Fibroblast of upper back skin (primary cell): ENCODE data around the gene SLC35B4.
A peak's percentile ranks its signal among the peaks of the same experiment; 100 is the strongest.
"Not testable (repeated sequence)": the region's sequence is repeated elsewhere in the genome, so short reads cannot be mapped to it uniquely, and the experiment has no call there.

Experiments
- DNase-seq: peaks from one replicate; pipeline ENCODE4 v3.0.0-alpha.2; 2013

Gene SLC35B4

DNA sequence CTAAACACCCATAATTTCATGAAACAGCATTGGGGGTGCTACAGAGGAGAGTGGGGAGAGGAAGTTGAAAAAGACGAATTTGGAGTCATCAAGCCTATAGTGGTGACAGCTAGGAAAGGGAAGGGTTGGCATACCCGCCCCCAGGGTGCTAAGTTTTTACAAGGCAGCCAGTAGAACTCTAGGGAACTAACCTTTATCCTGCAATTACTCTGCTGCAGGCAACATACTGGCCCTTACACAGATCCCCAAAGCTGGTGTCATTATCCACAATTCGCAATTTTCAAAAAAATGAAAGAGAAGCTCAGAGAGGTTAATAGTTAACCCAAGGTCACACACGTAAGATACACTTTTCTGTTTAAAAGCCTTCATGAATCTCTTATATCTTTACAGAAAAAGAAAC lies 14.2 kb upstream of the SLC35B4 start:
- no peak for DNase-seq

DNA sequence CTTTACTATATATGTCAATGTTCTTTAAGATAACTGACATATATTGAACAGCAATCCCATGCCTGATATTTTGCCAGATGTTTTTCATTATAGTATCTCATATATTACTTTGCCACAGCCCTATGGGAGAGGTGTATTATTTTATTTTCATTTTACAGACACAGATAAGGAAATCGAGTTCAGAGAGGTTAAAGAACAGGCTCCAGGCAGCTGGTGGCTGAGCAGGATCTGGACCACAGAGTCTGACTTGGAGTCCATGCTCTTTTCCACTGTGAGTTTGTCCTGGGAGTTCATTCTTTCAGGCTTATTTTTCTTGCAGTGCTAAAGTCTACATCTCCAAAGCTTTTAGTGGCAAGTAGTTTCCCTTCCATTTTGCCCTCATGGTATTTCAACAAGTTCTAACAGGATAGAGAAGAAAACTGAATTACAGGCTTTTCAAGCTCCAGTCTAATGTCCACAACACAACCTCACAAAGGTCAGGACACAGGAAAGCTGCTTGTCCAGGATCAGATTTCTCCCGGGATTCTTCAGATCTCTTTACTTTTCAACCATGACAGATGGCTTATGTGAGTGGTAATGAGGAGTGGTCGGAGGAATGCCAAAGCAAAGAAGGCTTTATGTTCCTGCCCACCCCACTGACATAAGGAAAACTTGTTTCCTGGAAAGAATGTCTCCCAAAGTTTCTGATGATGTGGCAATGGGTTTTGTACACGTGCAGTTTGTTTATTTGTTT lies 13.1 kb upstream of the SLC35B4 start:
- DNase-seq: no peak

DNA sequence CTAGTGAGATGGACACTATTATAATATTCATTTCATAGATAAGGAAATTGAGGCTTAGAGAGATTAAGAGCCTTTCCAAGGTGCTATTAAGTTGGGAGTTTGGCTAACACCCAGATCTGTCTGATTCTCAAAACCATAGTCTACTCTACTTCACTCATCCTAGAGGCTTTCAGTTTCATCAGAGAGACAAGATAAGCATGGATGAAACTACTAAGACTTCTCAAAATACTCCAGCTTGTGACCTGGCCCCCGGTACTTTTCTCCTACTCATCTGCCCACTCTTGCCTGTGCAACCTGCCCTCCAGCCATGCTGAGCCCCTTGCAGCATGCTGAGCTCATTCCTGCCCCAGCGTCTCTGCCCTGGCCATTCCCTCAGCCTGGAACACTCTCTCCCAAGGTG lies 12.2 kb upstream of the SLC35B4 start:
- no peak for DNase-seq

DNA sequence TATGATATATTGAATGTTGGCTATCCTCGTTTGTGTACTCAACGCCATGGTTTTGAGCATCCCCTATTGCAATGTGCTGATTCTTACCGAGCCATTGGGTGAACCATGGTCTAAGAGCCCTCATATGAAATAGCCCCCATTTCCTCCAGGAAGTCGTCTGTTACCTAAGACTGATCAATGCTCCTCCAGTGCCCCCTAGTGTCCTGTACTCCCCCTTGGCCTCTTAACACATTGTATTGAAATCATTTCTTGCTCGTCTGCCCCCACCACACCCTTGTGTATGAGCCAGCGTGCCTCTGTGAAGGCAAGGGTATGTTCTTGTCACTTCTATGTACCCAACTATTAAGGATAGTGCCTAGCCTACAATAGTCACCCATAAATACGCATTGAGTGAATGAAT lies 11.2 kb upstream of the SLC35B4 start:
- peak; percentile 51 for DNase-seq

DNA sequence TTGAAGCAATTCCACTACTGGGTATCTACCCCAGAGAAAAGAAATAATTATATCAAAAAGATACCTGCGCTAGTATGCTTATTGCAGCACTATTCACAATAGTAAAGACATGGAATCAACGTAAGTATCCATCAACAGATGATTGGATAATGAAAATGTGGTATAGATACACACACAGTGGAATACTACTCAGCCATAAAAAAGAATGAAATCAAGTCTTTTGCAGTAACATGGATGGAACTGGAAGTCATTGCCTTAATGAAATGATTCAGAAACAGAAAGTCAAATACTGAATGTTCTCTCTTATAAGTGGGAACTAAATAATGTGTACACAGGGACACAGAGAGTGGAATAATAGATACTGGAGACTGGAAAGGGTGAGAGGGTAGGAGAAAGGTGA lies 7.4 kb upstream of the SLC35B4 start:
- DNase-seq: no peak

DNA sequence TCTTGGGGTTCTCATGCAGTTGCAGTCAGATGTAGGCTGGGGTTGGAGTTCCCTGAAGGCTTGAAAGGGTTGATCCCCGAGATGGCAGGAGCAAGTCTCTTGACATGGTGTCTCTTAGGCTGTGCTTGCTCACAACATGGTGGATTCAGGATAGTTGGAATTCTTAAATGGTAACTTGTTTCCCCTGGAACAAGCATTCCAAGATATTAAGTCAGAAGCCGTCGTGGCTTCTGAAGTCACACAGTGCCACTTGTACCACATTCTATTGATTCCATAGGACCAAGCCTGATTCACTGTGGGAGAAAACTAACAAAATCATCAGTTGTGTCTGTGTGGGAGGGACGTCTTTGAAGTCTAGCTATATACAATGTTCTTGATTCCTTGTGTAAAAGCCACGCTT lies 3.5 kb upstream of the SLC35B4 start:
- DNase-seq: peak; percentile 37

DNA sequence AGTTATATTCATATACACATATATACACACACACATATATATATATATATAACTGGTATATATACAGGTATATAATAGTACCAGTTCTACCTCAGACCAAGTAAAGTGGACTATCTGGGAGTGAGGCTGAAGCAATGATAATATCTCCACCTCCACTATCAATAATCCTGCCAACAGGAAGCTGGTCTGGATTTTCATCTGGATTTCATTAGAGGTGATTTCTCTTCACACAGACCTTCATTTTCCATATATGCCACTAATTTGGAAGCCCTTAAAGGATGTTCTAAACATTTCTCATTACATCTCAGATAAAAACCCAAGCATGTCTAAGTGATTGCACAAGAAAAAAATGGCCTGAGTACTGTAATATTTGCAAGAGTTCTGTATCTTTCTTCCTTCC lies 1.7 kb upstream of the SLC35B4 start:
- DNase-seq: peak; percentile 27

DNA sequence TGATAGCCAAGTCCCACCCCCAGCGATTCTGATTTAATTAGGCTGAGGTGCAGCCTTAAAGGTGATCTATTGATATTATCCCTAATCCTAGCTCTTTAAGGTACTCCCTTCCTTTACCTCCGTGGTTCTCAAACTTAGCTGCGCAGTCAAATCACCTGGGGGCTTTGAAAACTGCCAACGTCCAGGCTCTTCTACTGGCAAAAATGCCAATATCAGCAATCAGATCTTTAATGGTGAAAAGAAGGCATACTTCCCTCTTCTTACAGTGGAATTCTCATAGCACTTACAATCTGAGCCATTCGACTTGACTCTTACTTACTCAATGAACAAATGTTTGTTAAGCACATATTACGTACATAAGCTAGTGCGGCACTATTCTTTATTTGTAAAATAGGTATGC lies 704 bp upstream of the SLC35B4 start:
- no peak for DNase-seq

DNA sequence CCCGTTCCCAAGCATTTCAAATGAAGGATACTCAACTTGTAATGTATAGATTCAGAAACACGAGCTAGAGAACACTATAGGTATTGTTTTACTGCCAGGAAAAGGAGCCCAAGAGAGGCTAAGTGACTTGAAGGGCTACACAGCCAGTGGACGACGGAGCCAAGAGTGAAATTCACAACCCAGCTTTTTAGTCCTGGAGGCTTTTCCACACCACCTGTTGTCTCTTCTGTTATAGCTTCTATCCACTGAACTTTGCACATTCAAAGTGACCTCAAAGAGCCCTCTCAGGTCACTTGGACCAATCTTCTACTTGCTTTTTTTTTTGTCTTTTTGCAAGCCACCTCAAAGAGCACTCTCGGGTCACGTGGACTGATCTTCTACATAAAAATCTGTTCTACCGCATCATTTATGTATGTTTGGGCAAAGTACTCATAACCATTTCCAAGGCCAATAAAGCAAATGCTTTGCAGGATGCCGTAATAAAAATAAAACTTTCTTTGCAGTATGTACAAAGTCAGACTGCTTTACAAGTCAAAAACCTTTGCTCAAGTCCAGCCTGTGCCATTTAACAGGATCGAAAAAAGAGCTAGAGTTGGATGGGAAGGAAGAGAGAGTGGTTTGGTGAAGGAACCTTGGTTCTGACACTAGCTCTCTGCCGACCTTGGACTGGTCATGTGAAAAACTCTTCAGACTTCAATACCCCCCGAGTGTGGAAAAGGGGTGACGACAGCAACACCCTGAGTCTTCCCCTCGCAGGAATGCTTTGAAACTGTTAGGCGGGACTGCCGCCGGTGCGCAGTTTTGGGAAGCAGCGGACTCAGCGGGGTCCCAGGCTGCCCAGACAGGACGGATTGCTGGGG lies 821 bp downstream of the SLC35B4 start:
- DNase-seq: peak; percentile 25

DNA sequence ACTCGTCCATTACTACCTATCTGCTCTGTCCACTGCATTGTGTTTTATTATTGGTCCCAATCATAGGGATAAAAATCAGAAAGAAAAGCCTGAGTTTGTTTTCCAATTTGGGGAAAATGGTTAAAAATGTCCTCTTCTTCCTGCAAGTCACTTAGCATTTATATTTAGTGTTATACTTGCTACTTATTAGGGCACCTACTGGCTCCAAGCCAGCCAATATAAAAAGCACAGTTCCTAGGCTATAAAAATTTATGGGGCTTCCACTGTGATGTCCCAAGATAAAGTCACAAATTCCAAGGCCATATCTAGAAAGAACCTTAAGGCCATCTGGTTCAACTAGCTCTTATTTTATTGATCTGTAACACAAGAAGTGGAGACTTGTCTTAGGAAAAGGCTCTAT lies 3.2 kb downstream of the SLC35B4 start:
- no peak for DNase-seq

DNA sequence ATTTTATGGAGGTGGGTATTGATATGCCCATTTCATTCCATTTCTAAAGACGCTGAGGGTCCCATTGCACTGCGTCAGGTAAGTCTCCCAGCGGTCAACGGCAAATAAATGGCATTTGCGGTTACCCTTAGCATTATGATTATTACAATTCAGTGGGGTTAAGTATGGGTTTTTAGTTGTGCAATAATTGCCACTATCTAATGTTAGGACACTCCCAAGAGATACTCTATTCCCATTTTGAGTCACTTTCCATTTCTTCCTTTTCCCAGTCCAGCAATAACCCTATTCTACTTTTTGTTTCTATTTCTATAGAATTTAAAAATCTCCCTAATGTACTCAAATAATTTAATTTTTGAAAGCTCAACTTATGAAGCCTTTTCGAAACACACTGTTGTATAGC lies 4.0 kb downstream of the SLC35B4 start:
- DNase-seq: no peak

DNA sequence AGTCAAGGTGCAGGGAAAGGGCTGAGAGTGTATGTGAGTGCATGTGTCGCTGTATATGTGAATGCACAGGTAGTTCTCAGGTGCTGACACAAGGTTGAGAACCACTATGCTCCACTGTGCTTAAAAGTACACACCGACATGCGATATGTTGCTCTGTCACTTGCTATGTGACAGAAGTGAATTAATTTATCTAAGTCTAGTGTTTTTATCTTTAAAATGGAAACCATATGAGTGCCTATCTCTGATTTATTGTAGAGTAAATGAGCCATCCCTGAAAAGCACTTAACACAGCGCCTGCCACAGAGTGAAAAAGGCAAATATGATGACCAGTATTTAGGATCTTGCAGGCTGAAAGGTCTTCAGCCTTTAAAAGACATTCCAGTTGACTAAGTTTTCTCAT lies 4.9 kb downstream of the SLC35B4 start:
- no peak for DNase-seq

DNA sequence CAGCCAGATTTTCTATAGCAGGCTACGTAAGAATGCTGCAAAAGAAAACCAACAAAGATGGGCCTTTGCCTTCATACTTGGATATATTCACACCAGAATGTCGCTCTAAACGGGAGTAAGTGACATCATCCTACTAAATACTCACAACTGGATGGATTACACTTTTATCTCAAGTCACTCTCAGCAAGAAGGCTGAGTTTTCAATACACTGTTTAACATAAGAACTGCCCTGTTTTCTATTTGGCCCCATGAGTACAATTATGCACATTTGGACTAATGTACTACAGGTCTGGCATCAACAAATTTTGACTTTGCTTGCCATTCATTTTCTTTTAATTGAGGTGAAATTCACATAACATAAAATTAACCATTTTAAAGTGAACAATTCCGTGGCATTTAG lies 8.2 kb downstream of the SLC35B4 start:
- no peak for DNase-seq

DNA sequence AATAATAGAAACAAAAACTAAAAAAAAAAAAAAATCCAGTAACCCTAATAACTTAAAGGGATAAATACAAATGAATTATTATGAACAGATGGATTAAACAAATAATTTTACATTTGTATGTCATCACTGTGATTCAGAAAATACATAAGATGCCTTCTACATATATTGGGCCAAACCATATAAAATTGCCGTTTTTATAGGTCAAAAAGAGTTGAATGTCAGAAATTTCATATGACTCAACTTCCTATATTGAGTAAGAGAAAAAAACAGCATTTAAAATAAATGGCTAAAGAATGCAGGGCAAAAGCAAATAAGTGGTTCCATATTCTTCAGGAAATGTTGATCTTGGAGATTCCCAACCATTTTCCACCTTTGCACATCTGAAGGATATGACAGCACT lies 9.4 kb downstream of the SLC35B4 start:
- DNase-seq: peak; percentile 56

DNA sequence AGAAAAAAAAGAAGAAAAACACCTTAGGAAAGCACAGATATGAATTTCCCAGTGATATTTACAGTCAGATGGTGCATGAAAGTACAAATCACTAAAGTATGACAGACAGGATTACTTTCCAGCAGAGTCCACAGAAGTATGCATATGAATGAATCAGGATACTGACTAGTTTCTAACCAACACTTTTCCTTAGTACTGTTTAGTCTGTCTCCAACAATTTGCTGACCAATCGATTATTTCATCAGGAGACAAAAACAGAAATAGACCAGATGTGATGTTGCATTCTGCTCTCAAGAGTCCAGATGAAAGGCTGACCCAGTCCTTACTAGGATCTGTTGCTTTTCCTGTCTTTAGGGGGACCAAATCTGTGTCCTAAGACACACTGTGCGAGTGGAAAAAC lies 14.6 kb downstream of the SLC35B4 start:
- peak; percentile 19 for DNase-seq

DNA sequence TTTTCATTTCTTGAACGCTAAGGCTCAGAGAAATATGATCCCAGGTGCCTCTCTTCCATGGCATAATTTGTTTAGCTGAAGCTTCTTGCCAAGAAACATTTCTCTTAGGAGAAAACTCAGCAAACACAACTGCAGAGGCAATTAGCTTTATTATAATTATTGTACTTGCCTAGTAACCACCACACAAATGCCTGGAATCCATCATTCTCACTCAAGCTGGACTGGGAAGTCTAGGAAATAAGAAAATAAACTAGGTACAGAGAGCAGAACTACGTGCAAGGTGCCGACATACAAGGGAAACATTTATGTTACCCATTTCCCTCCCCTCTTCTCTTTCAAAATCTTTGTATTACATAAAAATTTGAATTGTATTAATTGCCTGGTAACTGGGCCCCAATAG lies 15.1 kb downstream of the SLC35B4 start:
- DNase-seq: no peak

DNA sequence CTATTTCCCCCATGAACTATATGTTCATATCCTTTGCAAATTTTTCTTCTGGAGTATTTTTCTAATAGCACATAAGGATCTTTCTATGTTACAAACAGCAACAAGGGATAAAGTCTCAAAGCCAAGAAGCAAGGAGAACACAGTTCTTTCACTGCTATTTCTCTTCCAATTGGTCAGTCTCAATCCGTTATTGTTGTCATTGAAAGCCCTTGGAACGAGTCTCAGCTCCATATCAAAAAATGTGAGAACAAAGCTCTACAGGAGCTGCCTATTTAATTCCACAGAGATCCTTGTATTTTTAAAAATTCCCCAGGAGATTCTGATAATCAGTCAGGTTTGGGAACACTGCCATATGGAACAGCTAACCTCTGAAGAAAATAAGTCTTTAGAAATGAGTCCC lies 15.7 kb downstream of the SLC35B4 start:
- DNase-seq: no peak

DNA sequence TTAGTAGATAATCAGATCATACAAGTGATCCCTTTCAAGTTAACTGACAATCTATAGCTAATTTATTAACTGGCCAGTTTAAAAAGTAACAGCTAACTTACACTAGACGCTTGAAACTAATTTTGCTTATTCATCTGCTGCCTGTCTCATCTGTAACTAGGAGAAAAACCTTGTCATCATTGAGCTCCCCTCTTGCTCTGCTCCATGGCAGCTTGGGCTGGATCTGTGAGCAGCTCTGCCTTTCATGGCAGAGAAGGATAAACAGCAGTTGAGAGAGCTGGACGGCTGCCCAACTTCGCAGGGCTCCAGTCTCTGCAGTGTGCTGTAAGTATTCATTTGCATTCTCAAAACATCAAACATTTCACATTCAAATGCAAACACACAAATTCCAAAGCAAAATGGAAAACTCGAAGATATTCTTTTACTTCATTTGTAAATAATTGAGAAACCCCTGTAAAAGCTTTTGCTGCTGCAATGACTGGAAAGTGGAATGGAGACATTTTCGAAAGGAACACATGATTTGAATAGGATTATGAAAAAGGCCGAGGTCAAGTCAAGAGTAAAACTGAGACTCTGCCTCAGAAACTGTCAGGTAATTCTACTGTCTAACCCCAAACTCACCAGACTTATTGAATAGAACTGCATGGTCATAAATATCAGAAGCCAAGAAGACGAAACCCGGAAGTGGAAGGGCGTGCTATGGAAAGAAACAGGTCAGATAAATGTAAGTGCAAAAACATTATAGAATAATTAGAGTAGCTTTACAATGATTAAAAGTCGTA lies 17.6 kb downstream of the SLC35B4 start:
- no peak for DNase-seq

DNA sequence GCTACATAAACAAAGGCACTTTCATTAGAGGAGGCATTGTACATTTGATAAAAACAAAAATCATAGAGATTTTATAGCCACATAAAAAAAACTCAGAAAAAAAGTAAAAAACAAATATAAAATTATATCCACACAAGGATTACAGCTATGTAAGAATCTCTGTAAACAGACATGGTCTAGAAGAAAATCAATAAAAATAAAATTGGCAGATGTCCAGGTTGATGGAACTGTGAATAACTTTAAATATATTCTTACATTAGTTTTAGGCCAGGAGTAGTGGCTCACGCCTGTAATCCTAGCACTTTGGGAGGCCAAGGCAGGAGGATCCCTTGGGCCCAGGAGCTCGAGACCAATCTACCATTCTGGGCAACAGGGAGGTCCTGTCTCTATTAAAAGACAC lies 19.2 kb downstream of the SLC35B4 start:
- no peak for DNase-seq

DNA sequence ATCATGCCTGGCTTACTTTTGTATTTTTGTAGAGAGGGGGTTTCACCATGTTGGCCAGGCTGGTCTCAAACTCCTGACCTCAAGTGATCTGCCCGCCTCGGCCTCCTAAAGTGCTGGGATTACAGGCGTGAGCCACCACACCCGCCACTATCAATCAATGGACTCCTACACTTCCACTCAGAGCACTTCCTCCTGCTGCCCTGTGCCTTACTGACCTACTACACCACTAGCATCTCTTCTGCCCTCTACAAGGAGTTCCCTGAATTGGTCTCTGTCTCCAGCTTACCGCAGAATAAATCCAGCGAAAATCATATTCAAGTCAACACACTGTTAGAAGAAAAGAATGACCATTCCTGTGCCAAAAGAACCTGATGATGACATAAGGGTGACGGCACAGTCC lies 20.7 kb downstream of the SLC35B4 start:
- DNase-seq: not testable (repeated sequence)

DNA sequence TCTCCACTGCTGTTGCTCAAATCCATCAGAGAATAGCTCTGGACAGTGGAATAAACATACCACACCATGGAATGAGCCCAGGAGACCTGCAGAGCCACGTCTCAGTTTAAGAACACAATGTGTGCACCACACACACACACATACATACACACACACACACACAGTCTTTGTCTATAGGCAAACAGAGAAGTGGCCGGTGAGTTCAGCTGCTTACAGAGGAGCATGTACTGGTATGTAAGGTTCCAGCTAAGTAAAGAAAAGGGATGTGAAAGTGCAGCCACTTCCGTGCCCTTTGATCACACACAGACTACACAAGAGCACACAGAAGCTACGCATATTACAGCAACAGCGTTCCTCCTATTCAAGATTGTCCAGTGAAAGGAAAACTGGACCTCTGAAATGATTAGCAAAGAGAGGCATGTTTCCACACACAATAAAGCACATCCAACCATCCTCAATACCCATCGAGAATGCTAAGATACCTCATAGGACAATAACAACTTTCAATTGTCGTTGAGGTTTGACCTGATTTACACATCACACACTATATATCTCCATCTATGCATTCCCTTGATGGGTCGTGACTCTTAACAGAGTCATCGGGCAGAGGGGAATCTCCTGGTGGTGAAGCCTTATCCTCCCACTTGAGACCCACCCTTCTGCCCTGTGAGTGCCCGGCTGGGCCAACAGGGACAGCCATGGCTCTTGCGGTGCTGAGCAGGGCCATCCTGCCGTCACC lies 23.6 kb downstream of the SLC35B4 start:
- no peak for DNase-seq

DNA sequence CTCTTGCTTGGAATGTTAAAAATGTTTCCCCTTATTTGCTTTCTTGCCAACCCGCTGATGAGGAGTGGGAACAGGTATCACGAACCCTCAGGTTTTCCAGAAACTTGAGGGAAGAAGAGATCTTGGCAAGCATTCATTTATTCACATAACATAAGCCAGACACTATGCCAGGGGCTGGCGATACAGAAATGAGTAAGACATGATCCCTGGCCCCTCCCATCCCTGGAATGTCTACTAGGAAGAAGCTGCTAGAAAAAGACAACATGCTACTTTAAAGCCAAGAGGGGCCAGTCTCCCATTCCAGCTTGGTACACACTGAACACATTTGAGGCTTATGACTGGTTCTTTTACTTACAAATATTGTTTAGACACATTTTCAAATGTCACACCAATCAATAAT lies 26.4 kb downstream of the SLC35B4 start:
- DNase-seq: peak; percentile 41

DNA sequence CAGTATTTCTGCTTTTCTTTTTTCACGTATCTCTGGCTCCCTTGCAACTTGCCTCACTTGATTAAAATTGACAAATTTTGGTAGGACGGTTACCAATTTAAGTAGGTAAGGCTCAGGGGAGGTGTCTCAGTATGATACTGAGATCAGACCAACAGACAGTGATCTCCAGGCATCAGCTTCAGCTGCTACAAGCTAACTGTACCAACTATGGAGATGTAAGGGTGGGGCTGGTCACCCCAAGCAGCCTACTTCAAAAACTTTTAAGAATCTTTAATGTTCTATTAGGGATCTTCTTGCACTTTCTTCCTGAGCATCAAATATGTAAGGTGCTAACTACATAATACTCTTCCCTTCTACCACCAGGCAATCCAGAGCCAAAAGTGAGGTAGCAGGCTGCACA lies 26.9 kb downstream of the SLC35B4 start:
- DNase-seq: no peak
